ENCODE results near the gene TEN1. TPM values are rescaled to one million over a fixed set of nuclear protein-coding genes. Genes with fewer than 3 reads are reported as not detected.

TEN1 gene, protein sequence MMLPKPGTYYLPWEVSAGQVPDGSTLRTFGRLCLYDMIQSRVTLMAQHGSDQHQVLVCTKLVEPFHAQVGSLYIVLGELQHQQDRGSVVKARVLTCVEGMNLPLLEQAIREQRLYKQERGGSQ
- polyA plus RNA-seq (2012; ENCODE audit: low read depth, missing spikeins), result 22.9 TPM

GRCh38 chr17:75978938-75979704 is at the start of gene TEN1, which contains the start of gene ACOX1:
TEN1 (plus strand) TSS chr17:75979240; CDS start chr17:75986193, 6,953 bp downstream.
ACOX1 (minus strand) TSS chr17:75979166; CDS start chr17:75979073, 93 bp downstream.
- FAIRE-seq, result peak; percentile 94
- DNase-seq (ENCODE audit: insufficient read length, low spot score), result peak; percentile 84
- no peak for TF ChIP-seq PAX5 (IDR thresholded peaks at IDR 0.05; ENCODE audit: insufficient read depth, low read length, severe bottlenecking)
- peak; percentile 81 for TF ChIP-seq POU2F2 (IDR thresholded peaks at IDR 0.05; ENCODE audit: low read depth, low read length)
- TF ChIP-seq POLR2A (IDR thresholded peaks at IDR 0.05; ENCODE audit: low read depth, low read length), result peak; percentile 96
- no peak for TF ChIP-seq SPI1 (IDR thresholded peaks at IDR 0.05; ENCODE audit: low read depth, low read length)
- peak; percentile 95 for TF ChIP-seq POLR2AphosphoS5 (IDR thresholded peaks at IDR 0.05; ENCODE audit: low read depth, low read length)
- TF ChIP-seq TAF1 (IDR thresholded peaks at IDR 0.05; ENCODE audit: low read depth, low read length), result peak; percentile 96

GRCh38 chr17:75931062-75931461 is 48.0 kb upstream of the TEN1 start:
- no peak for FAIRE-seq

GRCh38 chr17:75932852-75933251 is 46.2 kb upstream of the TEN1 start:
- no peak for TF ChIP-seq TAF1 (IDR thresholded peaks at IDR 0.05; ENCODE audit: low read depth, low read length)
- no peak for TF ChIP-seq POU2F2 (IDR thresholded peaks at IDR 0.05; ENCODE audit: low read depth, low read length)
- TF ChIP-seq POLR2AphosphoS5 (IDR thresholded peaks at IDR 0.05; ENCODE audit: low read depth, low read length), result no peak
- no peak for TF ChIP-seq SPI1 (IDR thresholded peaks at IDR 0.05; ENCODE audit: low read depth, low read length)
- no peak for TF ChIP-seq PAX5 (IDR thresholded peaks at IDR 0.05; ENCODE audit: insufficient read depth, low read length, severe bottlenecking)
- TF ChIP-seq POLR2A (IDR thresholded peaks at IDR 0.05; ENCODE audit: low read depth, low read length), result no peak
- FAIRE-seq (no peak), DNase-seq (ENCODE audit: insufficient read length, low spot score) (no peak)

More at GRCh38 chr17:75931062-75931461, 48.0 kb upstream of the TEN1 start:
- no peak for DNase-seq (ENCODE audit: insufficient read length, low spot score)
- no peak for TF ChIP-seq POLR2A (IDR thresholded peaks at IDR 0.05; ENCODE audit: low read depth, low read length)

DNA sequence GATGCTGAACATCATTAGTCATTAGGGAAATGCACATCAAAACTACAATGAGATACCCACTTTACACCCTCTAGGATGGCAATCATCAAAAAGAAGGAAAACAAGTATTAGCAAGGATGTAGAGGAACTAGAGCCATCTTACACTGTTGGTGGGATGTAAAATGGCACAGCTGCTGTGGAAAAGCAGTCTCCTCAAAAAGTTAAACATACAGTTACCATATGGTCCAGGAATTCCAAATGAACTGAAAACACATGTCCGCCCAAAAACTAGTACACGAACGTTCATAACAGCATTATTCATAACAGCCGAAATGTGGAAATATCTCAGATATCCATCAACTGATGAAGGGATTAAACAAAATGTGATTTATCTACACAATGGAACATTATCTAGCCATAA is 45.2 kb upstream of the TEN1 start:
- FAIRE-seq (no peak), DNase-seq (ENCODE audit: insufficient read length, low spot score) (no peak)
- TF ChIP-seq POLR2A (IDR thresholded peaks at IDR 0.05; ENCODE audit: low read depth, low read length) (no peak), POU2F2 (IDR thresholded peaks at IDR 0.05; ENCODE audit: low read depth, low read length) (no peak), TAF1 (IDR thresholded peaks at IDR 0.05; ENCODE audit: low read depth, low read length) (no peak), SPI1 (IDR thresholded peaks at IDR 0.05; ENCODE audit: low read depth, low read length) (no peak), POLR2AphosphoS5 (IDR thresholded peaks at IDR 0.05; ENCODE audit: low read depth, low read length) (no peak), PAX5 (IDR thresholded peaks at IDR 0.05; ENCODE audit: insufficient read depth, low read length, severe bottlenecking) (no peak)

- no peak for FAIRE-seq
- TF ChIP-seq SPI1 (IDR thresholded peaks at IDR 0.05; ENCODE audit: low read depth, low read length) (no peak), PAX5 (IDR thresholded peaks at IDR 0.05; ENCODE audit: insufficient read depth, low read length, severe bottlenecking) (no peak), POU2F2 (IDR thresholded peaks at IDR 0.05; ENCODE audit: low read depth, low read length) (no peak), TAF1 (IDR thresholded peaks at IDR 0.05; ENCODE audit: low read depth, low read length) (no peak), POLR2A (IDR thresholded peaks at IDR 0.05; ENCODE audit: low read depth, low read length) (no peak)
- DNase-seq (ENCODE audit: insufficient read length, low spot score), result no peak
Measured at GRCh38 chr17:75937652-75938051, 41.4 kb upstream of the TEN1 start.

DNA sequence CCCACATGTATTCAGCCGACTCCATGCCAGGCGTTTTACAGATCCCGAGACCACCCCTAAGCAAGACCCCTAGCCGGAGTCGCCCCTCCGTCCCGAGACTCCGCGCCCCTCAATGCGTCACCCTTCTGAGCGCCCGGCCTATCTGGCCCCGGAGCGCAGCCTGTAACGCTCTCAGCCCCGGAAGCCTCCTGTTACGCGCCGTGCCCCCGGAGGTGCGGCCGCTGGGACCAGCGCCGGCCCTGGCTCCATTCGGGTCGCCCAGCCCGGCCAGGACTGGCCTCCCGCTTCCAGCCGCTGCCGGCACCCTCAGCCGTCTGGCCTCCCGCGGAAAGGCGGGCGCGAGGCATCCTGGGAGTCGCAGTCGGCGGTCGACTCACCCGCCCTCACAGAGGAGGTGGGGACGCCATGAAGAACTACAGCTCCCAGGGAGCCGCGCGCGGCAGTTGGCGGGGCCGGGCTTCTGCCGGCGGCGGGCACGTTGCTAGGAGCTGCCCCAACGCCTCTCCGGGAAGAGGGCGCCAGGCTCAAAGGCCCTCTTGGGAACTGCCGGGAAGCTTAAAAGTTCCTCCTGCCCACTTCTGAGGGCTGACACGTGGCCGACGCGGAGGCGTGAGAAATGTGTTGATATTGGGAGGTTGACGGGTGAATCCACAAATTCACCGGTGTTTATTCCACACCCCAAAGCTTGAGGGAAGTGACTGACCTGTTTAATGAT is 38.2 kb upstream of the TEN1 start, which contains the start of gene FBF1:
TSS of gene FBF1 (minus strand) at position 316 of the 715 bp plus-strand sequence. CDS start 2,893 bp downstream, outside the sequence.
- FAIRE-seq (peak; percentile 97), DNase-seq (ENCODE audit: insufficient read length, low spot score) (peak; percentile 98)
- peak; percentile 21; the same call in 1 of the 2 replicates for TF ChIP-seq POU2F2 (IDR thresholded peaks at IDR 0.05; ENCODE audit: low read depth, low read length)
- TF ChIP-seq SPI1 (IDR thresholded peaks at IDR 0.05; ENCODE audit: low read depth, low read length), result no peak
- peak; percentile 74 for TF ChIP-seq POLR2A (IDR thresholded peaks at IDR 0.05; ENCODE audit: low read depth, low read length)
- peak; percentile 51; the same call in 1 of the 2 replicates for TF ChIP-seq POLR2AphosphoS5 (IDR thresholded peaks at IDR 0.05; ENCODE audit: low read depth, low read length)
- no peak for TF ChIP-seq TAF1 (IDR thresholded peaks at IDR 0.05; ENCODE audit: low read depth, low read length)

- no peak for DNase-seq (ENCODE audit: insufficient read length, low spot score)
- FAIRE-seq, result peak; percentile 52
- TF ChIP-seq POLR2A (IDR thresholded peaks at IDR 0.05; ENCODE audit: low read depth, low read length) (no peak), POU2F2 (IDR thresholded peaks at IDR 0.05; ENCODE audit: low read depth, low read length) (no peak), TAF1 (IDR thresholded peaks at IDR 0.05; ENCODE audit: low read depth, low read length) (no peak), POLR2AphosphoS5 (IDR thresholded peaks at IDR 0.05; ENCODE audit: low read depth, low read length) (no peak), SPI1 (IDR thresholded peaks at IDR 0.05; ENCODE audit: low read depth, low read length) (no peak), PAX5 (IDR thresholded peaks at IDR 0.05; ENCODE audit: insufficient read depth, low read length, severe bottlenecking) (no peak)
Measured at GRCh38 chr17:75941442-75941819, 37.6 kb upstream of the TEN1 start.

- DNase-seq (ENCODE audit: insufficient read length, low spot score), result no peak
- FAIRE-seq, result no peak
- TF ChIP-seq TAF1 (IDR thresholded peaks at IDR 0.05; ENCODE audit: low read depth, low read length) (no peak), POLR2AphosphoS5 (IDR thresholded peaks at IDR 0.05; ENCODE audit: low read depth, low read length) (no peak), SPI1 (IDR thresholded peaks at IDR 0.05; ENCODE audit: low read depth, low read length) (no peak), PAX5 (IDR thresholded peaks at IDR 0.05; ENCODE audit: insufficient read depth, low read length, severe bottlenecking) (no peak), POU2F2 (IDR thresholded peaks at IDR 0.05; ENCODE audit: low read depth, low read length) (no peak), POLR2A (IDR thresholded peaks at IDR 0.05; ENCODE audit: low read depth, low read length) (no peak)
Measured at GRCh38 chr17:75942473-75942872, 36.6 kb upstream of the TEN1 start.

DNA sequence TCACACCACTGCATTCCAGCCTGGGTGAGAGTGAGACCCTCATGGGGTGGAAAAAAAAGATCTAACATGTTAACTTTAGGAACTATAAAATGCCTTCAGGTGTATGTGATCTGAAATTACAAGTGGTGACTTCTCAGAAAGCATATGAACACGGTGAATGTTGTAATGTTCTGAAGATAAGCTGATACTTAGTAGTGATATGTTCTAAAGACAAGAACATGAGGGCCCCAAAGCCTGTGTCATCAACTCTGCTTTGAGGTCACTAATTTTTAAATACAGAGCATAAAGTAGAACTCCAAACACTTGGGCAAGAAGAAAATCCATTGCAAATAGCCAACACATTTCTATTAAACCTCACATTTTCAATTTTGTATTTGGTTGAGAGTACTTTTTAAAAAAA is 35.5 kb upstream of the TEN1 start:
- DNase-seq (ENCODE audit: insufficient read length, low spot score), result no peak
- FAIRE-seq, result no peak
- no peak for TF ChIP-seq POLR2A (IDR thresholded peaks at IDR 0.05; ENCODE audit: low read depth, low read length)
